PC-3 (cell line): Measurements from ENCODE around the gene SLC9A9. TPM values are rescaled to one million over a fixed set of nuclear protein-coding genes. Genes with fewer than 3 reads are reported as not detected.

Experiments used
- ATAC-seq: fragments of 200-7000 bp; cut with Tn5 transposase; 2 replicates; pipeline ENCODE4 v1.9.1; 2020; ENCODE audit warnings: mild to moderate bottlenecking, moderate library complexity
- BruUV-seq: library from RNA; stranded (reverse); fragments of 400-500 nt; replicated peaks from 2 replicates; lab custom pipeline; 2021; lab: Mats Ljungman, UMichigan
- CTCF ChIA-PET: fragments of 300-600 bp; sonication (Branson Sonifier 250); formaldehyde crosslinking; loops from one replicate; lab custom pipeline; 2022; ENCODE audit warnings: antibody characterized with exemption; lab: Charles Lee
- POLR2A ChIA-PET: fragments of 300-600 bp; sonication (Branson Sonifier 250); formaldehyde crosslinking; loops from one replicate; lab custom pipeline; 2022; ENCODE audit warnings: antibody characterized with exemption; ENCODE audit not compliant: unreplicated experiment; lab: Charles Lee
- DNase-seq: peaks from one replicate; pipeline ENCODE4 v3.0.0-alpha.2; 2015
- H2AFZ ChIP-seq: fragments of 300-600 bp; sonication (generic); 2 replicates; pipeline ENCODE4 v1.6.0; 2016; ENCODE audit warnings: antibody characterized with exemption, low read length
- H3F3A ChIP-seq: fragments of 300-600 bp; sonication (generic); one replicate; pipeline ENCODE4 v1.6.0; 2017; ENCODE audit warnings: antibody characterized with exemption, low read length, control low read depth, mild to moderate bottlenecking; ENCODE audit not compliant: unreplicated experiment
- H3K27ac ChIP-seq: fragments of 300-600 bp; sonication (generic); 2 replicates; pipeline ENCODE4 v1.5.1; 2016; ENCODE audit warnings: mild to moderate bottlenecking, low read length
- H3K27me3 ChIP-seq: fragments of 300-600 bp; sonication (generic); 2 replicates; pipeline ENCODE4 v1.6.1; 2016; ENCODE audit warnings: low read length, mixed read lengths
- H3K36me3 ChIP-seq: fragments of 300-600 bp; sonication (generic); 2 replicates; pipeline ENCODE4 v1.6.1; 2016; ENCODE audit warnings: low read depth, mixed run types, low read length, mixed read lengths
- H3K4me1 ChIP-seq: fragments of 300-600 bp; sonication (generic); 2 replicates; pipeline ENCODE4 v1.5.1; 2016; ENCODE audit warnings: low read length; ENCODE audit not compliant: insufficient read depth
- H3K4me2 ChIP-seq: fragments of 300-600 bp; sonication (generic); 2 replicates; pipeline ENCODE4 v1.6.0; 2016; ENCODE audit warnings: low read length
- H3K4me3 ChIP-seq: fragments of 300-600 bp; sonication (generic); 2 replicates; pipeline ENCODE4 v1.5.1; 2016; ENCODE audit warnings: mild to moderate bottlenecking, low read length, mixed read lengths
- H3K79me2 ChIP-seq: fragments of 300-600 bp; sonication (generic); 2 replicates; pipeline ENCODE4 v1.6.1; 2017; ENCODE audit warnings: low read length, mixed read lengths
- H3K9ac ChIP-seq: fragments of 300-600 bp; sonication (generic); 2 replicates; pipeline ENCODE4 v1.6.0; 2016; ENCODE audit warnings: mild to moderate bottlenecking, low read length
- H3K9me2 ChIP-seq: fragments of 300-600 bp; sonication (generic); replicated peaks from 2 replicates; pipeline ENCODE4 v1.6.1; 2016; ENCODE audit warnings: mixed run types, low read length, mixed read lengths
- H3K9me3 ChIP-seq: fragments of 300-600 bp; sonication (generic); 2 replicates; pipeline ENCODE4 v1.6.1; 2016; ENCODE audit warnings: low read length, mixed read lengths
- H4K20me1 ChIP-seq: fragments of 300-600 bp; sonication (generic); 2 replicates; pipeline ENCODE4 v1.6.1; 2016; ENCODE audit warnings: low read length, mixed read lengths
- EZH2 ChIP-seq: fragments of 300-600 bp; sonication (generic); IDR thresholded peaks from one replicate; pipeline ENCODE4 v1.6.1; 2017; ENCODE audit warnings: antibody characterized with exemption, mild to moderate bottlenecking, low read length; ENCODE audit not compliant: unreplicated experiment
- EZH2phosphoT487 ChIP-seq: fragments of 300-600 bp; sonication (generic); IDR thresholded peaks from 2 replicates; pipeline ENCODE4 v1.6.1; 2018; ENCODE audit warnings: mild to moderate bottlenecking, antibody characterized with exemption, low read length, borderline replicate concordance
- intact Hi-C: fragments of 100-400 bp; cut with micrococcal nuclease; formaldehyde crosslinking; loops from 2 replicates; pipeline ENCODE4 v1.9.0; 2023
- total RNA-seq: library from RNA; depleted of rRNA; stranded (reverse); fragments of >200 nt; gene quantifications from 2 replicates; pipeline ENCODE4 v1.2.3, GENCODE V29; 2014
- TF ChIP-seq, protein P1 (sequence below): fragments of 300-600 bp; sonication (generic); conservative IDR thresholded peaks from 2 replicates; pipeline ENCODE4 v1.5.1; 2017; ENCODE audit warnings: antibody characterized with exemption, low read depth, mild to moderate bottlenecking, low read length

The SLC9A9 gene
- total RNA-seq, 1 experiment from 2014 or later, result 0.07 TPM

DNA sequence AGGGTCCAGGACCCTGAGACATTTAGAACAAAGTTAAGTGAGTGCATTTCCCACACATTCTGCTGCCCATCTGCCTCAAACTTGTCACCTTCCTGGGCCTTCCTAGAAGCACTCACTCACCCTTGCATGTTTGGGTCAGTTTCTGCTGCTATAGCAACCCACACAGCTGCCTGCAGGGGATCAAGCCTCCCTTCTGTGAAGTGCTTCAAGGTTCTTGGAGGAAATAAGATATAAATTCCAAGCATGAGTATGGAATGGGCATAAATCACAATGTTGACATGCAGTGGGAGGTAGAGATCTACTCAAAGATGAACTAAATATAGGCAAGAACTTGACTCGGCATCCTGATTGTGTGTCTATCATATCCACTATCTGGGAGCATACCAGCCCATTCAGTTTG is 140.4 kb downstream of the SLC9A9 start:
- no peaks in the 10 kb centered on the region for H3K9me3 ChIP-seq
- H3K36me3 ChIP-seq, result no peaks in the 10 kb centered on the region
- H2AFZ ChIP-seq, result no peak overlapping the region
- no peaks in the 10 kb centered on the region for H3K79me2 ChIP-seq
- H3K27me3 ChIP-seq, result no peaks in the 10 kb centered on the region
- H3K9me2 ChIP-seq, result no peaks in the 10 kb centered on the region
- ChIA-PET POLR2A (no interaction called here), CTCF (no interaction called here)
- H3K4me1 ChIP-seq, result no peaks in the 10 kb centered on the region
- H3K4me2 ChIP-seq, result no peak overlapping the region
- no peak overlapping the region for H3K9ac ChIP-seq
- no peak overlapping the region for H3K4me3 ChIP-seq
- TF ChIP-seq EZH2 (no peak), EZH2phosphoT487 (no peak)
- TF ChIP-seq, protein P1, sequence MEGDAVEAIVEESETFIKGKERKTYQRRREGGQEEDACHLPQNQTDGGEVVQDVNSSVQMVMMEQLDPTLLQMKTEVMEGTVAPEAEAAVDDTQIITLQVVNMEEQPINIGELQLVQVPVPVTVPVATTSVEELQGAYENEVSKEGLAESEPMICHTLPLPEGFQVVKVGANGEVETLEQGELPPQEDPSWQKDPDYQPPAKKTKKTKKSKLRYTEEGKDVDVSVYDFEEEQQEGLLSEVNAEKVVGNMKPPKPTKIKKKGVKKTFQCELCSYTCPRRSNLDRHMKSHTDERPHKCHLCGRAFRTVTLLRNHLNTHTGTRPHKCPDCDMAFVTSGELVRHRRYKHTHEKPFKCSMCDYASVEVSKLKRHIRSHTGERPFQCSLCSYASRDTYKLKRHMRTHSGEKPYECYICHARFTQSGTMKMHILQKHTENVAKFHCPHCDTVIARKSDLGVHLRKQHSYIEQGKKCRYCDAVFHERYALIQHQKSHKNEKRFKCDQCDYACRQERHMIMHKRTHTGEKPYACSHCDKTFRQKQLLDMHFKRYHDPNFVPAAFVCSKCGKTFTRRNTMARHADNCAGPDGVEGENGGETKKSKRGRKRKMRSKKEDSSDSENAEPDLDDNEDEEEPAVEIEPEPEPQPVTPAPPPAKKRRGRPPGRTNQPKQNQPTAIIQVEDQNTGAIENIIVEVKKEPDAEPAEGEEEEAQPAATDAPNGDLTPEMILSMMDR, result no peak
- DNase-seq, result no peak
- intact Hi-C loops, result no loop called here
- H3K27ac ChIP-seq, result no peak overlapping the region
- no peaks in the 10 kb centered on the region for H3F3A ChIP-seq
- no peaks in the 10 kb centered on the region for H4K20me1 ChIP-seq
- no TSS peak for BruUV-seq
- no peak for ATAC-seq

DNA sequence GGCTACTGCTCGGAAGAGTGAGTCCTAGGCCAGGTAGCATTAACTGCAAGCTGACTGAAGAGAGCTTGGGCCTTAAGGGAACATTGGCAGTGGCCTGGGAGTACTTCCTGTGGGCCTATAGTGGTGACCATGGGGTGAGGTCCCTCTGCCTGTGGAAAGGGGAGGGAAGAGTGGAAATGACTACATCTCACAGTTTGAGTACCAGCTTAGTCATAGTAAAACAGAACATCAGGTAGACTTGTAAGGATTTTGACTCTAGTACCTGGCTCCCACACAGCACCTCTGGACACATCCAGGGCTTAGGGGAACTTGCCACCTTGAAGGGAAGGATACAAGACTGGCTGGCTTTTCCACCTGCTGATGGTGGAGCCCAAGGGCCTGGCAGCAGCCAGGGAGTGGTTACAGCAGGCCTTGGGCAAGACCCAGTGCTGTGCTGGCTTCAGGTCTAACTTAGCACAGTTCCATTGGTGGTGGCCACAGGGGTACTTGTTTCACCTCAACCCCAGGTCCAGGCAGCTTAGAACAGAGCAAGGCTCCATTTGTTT is 147.8 kb downstream of the SLC9A9 start:
- no peaks in the 10 kb centered on the region for H4K20me1 ChIP-seq
- H3K9me3 ChIP-seq, result no peaks in the 10 kb centered on the region
- no peak for TF ChIP-seq EZH2phosphoT487
- TF ChIP-seq, protein P1, result no peak
- DNase-seq (no peak), ATAC-seq (peak; percentile 22; the same call in 1 of the 2 replicates)
- no peaks in the 10 kb centered on the region for H3K79me2 ChIP-seq
- BruUV-seq, result no TSS peak
- H3K27ac ChIP-seq, result no peak overlapping the region
- H3K4me3 ChIP-seq, result no peak overlapping the region
- no peak overlapping the region for H3K4me2 ChIP-seq
- no peaks in the 10 kb centered on the region for H3K9me2 ChIP-seq
- no peak overlapping the region for H3K9ac ChIP-seq
- POLR2A ChIA-PET, result no interaction called here
- CTCF ChIA-PET, result no interaction called here
- no peaks in the 10 kb centered on the region for H3K27me3 ChIP-seq
- H3K36me3 ChIP-seq, result no peaks in the 10 kb centered on the region
- no peak overlapping the region for H2AFZ ChIP-seq
- H3F3A ChIP-seq, result no peaks in the 10 kb centered on the region
- intact Hi-C loops, result no loop called here
- no peaks in the 10 kb centered on the region for H3K4me1 ChIP-seq

DNA sequence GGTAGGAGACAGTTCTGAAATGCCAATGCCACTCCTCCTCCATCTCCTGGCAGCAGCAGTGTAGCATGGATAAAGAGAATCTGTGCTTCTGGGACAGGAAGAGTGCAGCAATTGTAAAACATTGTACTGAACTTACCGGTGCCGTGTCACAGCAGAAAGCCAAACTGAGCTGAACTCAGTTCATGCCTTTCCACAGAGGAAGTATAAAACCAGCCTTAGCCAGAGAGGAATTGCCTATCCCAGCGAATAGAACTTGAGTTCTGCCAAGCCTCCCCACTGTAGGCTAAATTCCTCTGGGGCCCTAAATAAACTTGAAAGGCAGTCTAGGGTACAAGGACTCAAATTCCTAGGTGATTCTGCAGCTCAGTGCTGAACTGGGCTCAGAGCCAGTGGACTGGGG is 148.8 kb downstream of the SLC9A9 start:
- ATAC-seq, result no peak
- Histone ChIP-seq H3K4me2 (no peak overlapping the region), H3K9me3 (no peaks in the 10 kb centered on the region), H3K9ac (no peak overlapping the region), H3F3A (no peaks in the 10 kb centered on the region), H4K20me1 (no peaks in the 10 kb centered on the region), H3K27me3 (no peaks in the 10 kb centered on the region), H3K4me3 (no peak overlapping the region), H3K79me2 (no peaks in the 10 kb centered on the region), H3K27ac (no peak overlapping the region), H3K9me2 (no peaks in the 10 kb centered on the region), H3K36me3 (no peaks in the 10 kb centered on the region), H2AFZ (no peak overlapping the region), H3K4me1 (no peaks in the 10 kb centered on the region)
- CTCF ChIA-PET, result no interaction called here
- TF ChIP-seq, protein P1, result no peak
- no peak for TF ChIP-seq EZH2
- POLR2A ChIA-PET, result no interaction called here
- no peak for DNase-seq
- intact Hi-C loops, result no loop called here
- BruUV-seq, result no TSS peak
